Spleen (tissue), 11 donors: ENCODE results near the gene PPP1R1B. TPM values are rescaled to one million over a fixed set of nuclear protein-coding genes. Genes with fewer than 3 reads are reported as not detected.

Experiments
- DNase-seq: peaks from one replicate; pipeline ENCODE4 v3.0.0-alpha.2; 2020
- H3K27ac ChIP-seq, 8 donors: fragments of 200-600 bp; sonication (generic) in 7 of 8; 1 replicate in 4 of 8; 2 replicates in 4 of 8; pipeline versions ENCODE4 v1.5.0 to v1.8.0; 2016 to 2021; ENCODE audit warnings: inconsistent platforms in 4 of 8, mild to moderate bottlenecking in 4 of 8, moderate library complexity in 1 of 8
- H3K27me3 ChIP-seq, 7 donors: fragments of 200-600 bp; sonication (generic) in 6 of 7; replicated peaks in 1 of 7; 1 replicate in 4 of 7; 2 replicates in 3 of 7; pipeline versions ENCODE4 v1.5.0 to v1.8.0; 2016 to 2021; ENCODE audit warnings: inconsistent platforms in 3 of 7, mild to moderate bottlenecking in 1 of 7
- H3K36me3 ChIP-seq, 6 donors: fragments of 200-600 bp; sonication (generic) in 5 of 6; 1 replicate in 4 of 6; 2 replicates in 2 of 6; pipeline versions ENCODE4 v1.5.0 to v1.8.0; 2016 to 2021; ENCODE audit warnings: inconsistent platforms in 2 of 6
- H3K4me1 ChIP-seq, 6 donors: fragments of 200-600 bp; sonication (generic) in 5 of 6; 1 replicate in 3 of 6; 2 replicates in 3 of 6; pipeline versions ENCODE4 v1.5.0 to v1.8.0; 2016 to 2021; ENCODE audit warnings: inconsistent platforms in 3 of 6
- H3K4me3 ChIP-seq, 8 donors: fragments of 200-600 bp; sonication (generic) in 7 of 8; 1 replicate in 4 of 8; 2 replicates in 4 of 8; pipeline versions ENCODE4 v1.5.0 to v1.8.0; 2016 to 2021; ENCODE audit warnings: inconsistent platforms in 4 of 8, mild to moderate bottlenecking in 4 of 8, moderate library complexity in 2 of 8
- H3K9me3 ChIP-seq, 8 donors: fragments of 200-600 bp; sonication (generic) in 7 of 8; 1 replicate in 4 of 8; 2 replicates in 4 of 8; pipeline versions ENCODE4 v1.5.0 to v1.8.0; 2016 to 2021; ENCODE audit warnings: inconsistent platforms in 4 of 8
- CTCF ChIP-seq, 11 experiments: fragments of 200-600 bp in 7 of 11; fragments of 450-650 bp in 4 of 11; sonication (generic) in 4 of 11; IDR thresholded peaks in 8 of 11; conservative IDR thresholded peaks in 3 of 11; 1 replicate in 7 of 11; 2 replicates in 4 of 11; pipeline versions ENCODE4 v1.4.0 to v1.8.0; 2016 to 2021; ENCODE audit warnings: antibody characterized with exemption in 11 of 11, inconsistent platforms in 4 of 11, mild to moderate bottlenecking in 1 of 11
- POLR2A ChIP-seq, 3 donors: fragments of 450-650 bp; IDR thresholded peaks; one replicate each; pipeline ENCODE4 v1.5.1; 2017; ENCODE audit warnings: antibody characterized with exemption in 3 of 3, mild to moderate bottlenecking in 1 of 3
- POLR2AphosphoS5 ChIP-seq, 3 donors: sonication (generic); formaldehyde crosslinking; IDR thresholded peaks; one replicate each; pipeline ENCODE4 v1.5.1; 2017; ENCODE audit warnings: antibody characterized with exemption in 3 of 3
- WGBS, 5 donors: extraction: QIAGEN DNeasy Blood & Tissue Kit in 3 of 5; methylation state at CpG; one replicate each; pipeline versions ENCODE4 v1.1.5 to v1.1.7; 2013 to 2018; 5-methylcytosine and 5-hydroxymethylcytosine counted together
- intact Hi-C: fragments of 100-400 bp; cut with DNase I; formaldehyde crosslinking; loops from one replicate; pipeline ENCODE4 v1.15.0; 2023; ENCODE audit warnings: low total_unique reads
- polyA plus RNA-seq, 3 donors: library from polyadenylated mRNA; stranded (reverse); fragments of 200-250 nt; gene quantifications; one replicate each; pipeline ENCODE4 v1.2.1, GENCODE V29; 2013
- total RNA-seq, 7 donors: library from RNA; depleted of rRNA in 3 of 7; stranded (reverse); fragments of >200 nt in 3 of 7; fragmentation: NEBNext Ultra II Directional in 4 of 7; extraction: Animal tissue kit (Norgen Biotek cat#: 25700) in 4 of 7; gene quantifications; one replicate each; pipeline versions ENCODE4 v1.1.0 to v1.2.1, GENCODE V29; 2016 to 2021
- donor health status: healthy with polysubstance abuse.
- donor health status: DM: no; HTN: no; CAD: no; lungs with moderate emphysema.
- donor health status: DM: no; HTN: no; CAD: no.
- donor health status: Bipolar disorder and iron deficiency.
- donor health status: healthy.
- donor health status: DM: no; HTN: no; CAD: no.
- donor health status: DM: yes; HTN: yes; CAD: no.

PPP1R1B gene
- total and polyA plus RNA-seq, 10 donors, result 0.06 to 0.26 TPM; not detected in 8

- Histone ChIP-seq H3K4me3 (no peak overlapping the region), H3K9me3 (no peaks in the 10 kb centered on the region), H3K27ac (no peak overlapping the region), H3K27me3 (peaks cover 0 to 54% (median 8%) of the 10 kb centered on the region in 7 donors), H3K36me3 (no peaks in the 10 kb centered on the region), H3K4me1 (peaks cover 10 to 54% (median 28%) of the 10 kb centered on the region in 6 donors)
- whole genome bisulfite sequencing, 5 donors, result 46 to 54% (median 52%) methylated on average over 12 to 13 of the region's 13 CpGs
- intact Hi-C loops, result no loop called here
- no peak for DNase-seq
- no peak for TF ChIP-seq POLR2AphosphoS5 (IDR thresholded peaks at IDR 0.05)
- TF ChIP-seq CTCF (IDR thresholded peaks at IDR 0.05 in 8 of 11, conservative IDR thresholded peaks at IDR 0.05 in 3 of 11), result no peak
- TF ChIP-seq POLR2A (IDR thresholded peaks at IDR 0.05), result no peak
These were observed 5.6 kb downstream of the PPP1R1B start for GRCh38 chr17:39632153-39632941.

GRCh38 chr17:39633570-39634183 lies 6.9 kb downstream of the PPP1R1B start:
- no peak for DNase-seq
- no peaks in the 10 kb centered on the region for H3K9me3 ChIP-seq
- 71 to 86% (median 76%) methylated on average over 8 of the region's 8 CpGs for WGBS, 5 donors
- intact Hi-C loops, result no loop called here
- no peaks in the 10 kb centered on the region for H3K36me3 ChIP-seq
- TF ChIP-seq CTCF (IDR thresholded peaks at IDR 0.05 in 8 of 11, conservative IDR thresholded peaks at IDR 0.05 in 3 of 11) (no peak), POLR2A (IDR thresholded peaks at IDR 0.05) (no peak), POLR2AphosphoS5 (IDR thresholded peaks at IDR 0.05) (no peak)
- H3K27me3 ChIP-seq, result peaks cover 0 to 40% (median 0%) of the 10 kb centered on the region in 7 donors
- H3K27ac ChIP-seq, result no peak overlapping the region
- peaks cover 21 to 62% (median 39%) of the 10 kb centered on the region in 6 donors for H3K4me1 ChIP-seq
- H3K4me3 ChIP-seq, result no peak overlapping the region

GRCh38 chr17:39634384-39634871 lies 7.7 kb downstream of the PPP1R1B start:
- no peak for DNase-seq
- intact Hi-C loops, result no loop called here
- H3K4me1 ChIP-seq, result peaks cover 27 to 66% (median 46%) of the 10 kb centered on the region in 6 donors
- TF ChIP-seq CTCF (IDR thresholded peaks at IDR 0.05 in 8 of 11, conservative IDR thresholded peaks at IDR 0.05 in 3 of 11), result peak in 10 of 11 experiments; percentile 31 to 76 (median 68)
- no peak for TF ChIP-seq POLR2AphosphoS5 (IDR thresholded peaks at IDR 0.05)
- no peak for TF ChIP-seq POLR2A (IDR thresholded peaks at IDR 0.05)
- no peak overlapping the region for H3K4me3 ChIP-seq
- H3K36me3 ChIP-seq, result peaks cover 0 to under 1% (median 0%) of the 10 kb centered on the region in 6 donors
- H3K27me3 ChIP-seq, result peaks cover 0 to 33% (median 0%) of the 10 kb centered on the region in 7 donors
- H3K27ac ChIP-seq, result no peak overlapping the region
- 40 to 52% (median 49%) methylated on average over 2 of the region's 2 CpGs for WGBS, 5 donors
- H3K9me3 ChIP-seq, result no peaks in the 10 kb centered on the region
